ENCODE results near the gene ATP4A. TPM values are rescaled to one million over a fixed set of nuclear protein-coding genes. Genes with fewer than 3 reads are reported as not detected.

The ATP4A gene
- total RNA-seq, 4 donors from 2014 or later = not detected

GRCh38 chr19:35560677-35561076 lies 2.8 kb downstream of the ATP4A start:
- peaks cover 48% of the 10 kb centered on the region for H3K27me3 ChIP-seq
- H3K4me1 ChIP-seq = peaks cover 0 to 12% (median 9%) of the 10 kb centered on the region in 4 donors
- WGBS, 2 donors (ENCODE audit: low coverage in 1 of 2) = 47% methylated on average over 6 of the region's 6 CpGs; no CpG with 5 or more reads in 1 of the 2 donors
- in situ Hi-C loops (cut with MboI; ENCODE audit: low pct_ligation_motif_present in 1 of 4, low pct_unique_long_range_greater_than_20kb in 1 of 4, low sequenced_read_pairs in 3 of 4) (no loop called here), intact Hi-C loops (cut with DNase I; ENCODE audit: low total_unique reads) (no loop called here)
- H3K27ac ChIP-seq = no peak overlapping the region
- no peaks in the 10 kb centered on the region for H3K36me3 ChIP-seq
- TF ChIP-seq POLR2A (IDR thresholded peaks at IDR 0.05) = no peak
- no peak for TF ChIP-seq POLR2AphosphoS5 (IDR thresholded peaks at IDR 0.05)
- no peak for TF ChIP-seq EP300 (IDR thresholded peaks at IDR 0.05; ENCODE audit: low read depth)
- no peaks in the 10 kb centered on the region for H3K9me3 ChIP-seq
- H3K4me3 ChIP-seq = no peak overlapping the region
- DNase-seq = no peak

DNA sequence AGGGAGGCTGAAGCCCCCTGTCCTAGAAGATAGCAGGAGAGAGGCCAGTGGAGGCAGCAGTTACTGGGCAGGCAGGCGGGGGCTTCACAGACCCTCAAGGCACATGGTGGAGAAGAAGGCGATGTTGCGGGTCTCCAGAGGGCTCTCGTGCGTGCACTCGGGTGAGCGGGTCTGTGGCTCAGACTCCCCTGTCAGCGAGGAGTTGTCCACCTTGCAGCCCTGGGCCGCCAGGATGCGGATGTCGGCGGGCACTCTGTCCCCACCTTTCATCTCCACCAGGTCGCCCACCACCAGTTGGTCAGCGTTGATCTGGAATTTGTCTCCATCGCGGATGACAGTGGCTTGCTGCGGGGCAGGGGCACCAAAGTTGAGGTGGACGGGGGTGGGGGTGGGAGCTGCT lies 3.2 kb downstream of the ATP4A start:
- Histone ChIP-seq H3K27me3 (peaks cover 48% of the 10 kb centered on the region), H3K36me3 (no peaks in the 10 kb centered on the region), H3K9me3 (no peaks in the 10 kb centered on the region), H3K27ac (no peak overlapping the region), H3K4me3 (no peak overlapping the region), H3K4me1 (peaks cover 0 to 12% (median 9%) of the 10 kb centered on the region in 4 donors)
- WGBS, 2 donors (ENCODE audit: low coverage in 1 of 2) = 89 to 100% methylated on average over 1 to 18 of the region's 18 CpGs
- TF ChIP-seq, protein P1, sequence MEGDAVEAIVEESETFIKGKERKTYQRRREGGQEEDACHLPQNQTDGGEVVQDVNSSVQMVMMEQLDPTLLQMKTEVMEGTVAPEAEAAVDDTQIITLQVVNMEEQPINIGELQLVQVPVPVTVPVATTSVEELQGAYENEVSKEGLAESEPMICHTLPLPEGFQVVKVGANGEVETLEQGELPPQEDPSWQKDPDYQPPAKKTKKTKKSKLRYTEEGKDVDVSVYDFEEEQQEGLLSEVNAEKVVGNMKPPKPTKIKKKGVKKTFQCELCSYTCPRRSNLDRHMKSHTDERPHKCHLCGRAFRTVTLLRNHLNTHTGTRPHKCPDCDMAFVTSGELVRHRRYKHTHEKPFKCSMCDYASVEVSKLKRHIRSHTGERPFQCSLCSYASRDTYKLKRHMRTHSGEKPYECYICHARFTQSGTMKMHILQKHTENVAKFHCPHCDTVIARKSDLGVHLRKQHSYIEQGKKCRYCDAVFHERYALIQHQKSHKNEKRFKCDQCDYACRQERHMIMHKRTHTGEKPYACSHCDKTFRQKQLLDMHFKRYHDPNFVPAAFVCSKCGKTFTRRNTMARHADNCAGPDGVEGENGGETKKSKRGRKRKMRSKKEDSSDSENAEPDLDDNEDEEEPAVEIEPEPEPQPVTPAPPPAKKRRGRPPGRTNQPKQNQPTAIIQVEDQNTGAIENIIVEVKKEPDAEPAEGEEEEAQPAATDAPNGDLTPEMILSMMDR (IDR thresholded peaks at IDR 0.05) = no peak
- TF ChIP-seq POLR2A (IDR thresholded peaks at IDR 0.05) (no peak), POLR2AphosphoS5 (IDR thresholded peaks at IDR 0.05) (no peak)
- in situ Hi-C loops (cut with MboI; ENCODE audit: low pct_ligation_motif_present in 1 of 4, low pct_unique_long_range_greater_than_20kb in 1 of 4, low sequenced_read_pairs in 3 of 4) (no loop called here), intact Hi-C loops (cut with DNase I; ENCODE audit: low total_unique reads) (no loop called here)
- no peak for DNase-seq

DNA sequence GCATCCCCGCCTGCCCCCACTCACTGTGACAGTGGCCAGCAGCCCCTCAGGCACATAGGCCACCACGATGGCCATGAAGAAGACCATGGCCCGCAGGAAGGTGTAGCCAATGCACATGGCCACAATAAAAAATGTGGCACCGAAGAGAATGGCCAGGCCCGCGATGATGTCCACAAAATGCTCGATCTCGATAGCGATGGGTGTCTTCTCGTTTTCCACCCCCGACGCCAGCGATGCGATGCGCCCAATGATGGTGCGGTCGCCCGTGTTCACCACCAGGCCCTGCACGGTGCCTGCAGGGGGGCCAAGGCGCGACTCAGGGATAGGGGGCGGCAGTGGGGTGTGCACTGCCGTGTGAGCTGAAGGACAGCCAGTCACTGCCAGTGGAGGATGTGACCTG lies 3.7 kb downstream of the ATP4A start:
- no peak for DNase-seq
- peaks cover 48% of the 10 kb centered on the region for H3K27me3 ChIP-seq
- in situ Hi-C loops (cut with MboI; ENCODE audit: low pct_ligation_motif_present in 1 of 4, low pct_unique_long_range_greater_than_20kb in 1 of 4, low sequenced_read_pairs in 3 of 4) = no loop called here

GRCh38 chr19:35559281-35559659 lies 4.2 kb downstream of the ATP4A start:
- H3K36me3 ChIP-seq = no peaks in the 10 kb centered on the region
- H3K27me3 ChIP-seq = peaks cover 48% of the 10 kb centered on the region
- H3K27ac ChIP-seq = no peak overlapping the region
- DNase-seq = no peak
- in situ Hi-C loops (cut with MboI; ENCODE audit: low pct_ligation_motif_present in 1 of 4, low pct_unique_long_range_greater_than_20kb in 1 of 4, low sequenced_read_pairs in 3 of 4) (no loop called here), intact Hi-C loops (cut with DNase I; ENCODE audit: low total_unique reads) (no loop called here)
- H3K9me3 ChIP-seq = no peaks in the 10 kb centered on the region
- TF ChIP-seq, protein P1 (IDR thresholded peaks at IDR 0.05) = no peak
- TF ChIP-seq EP300 (IDR thresholded peaks at IDR 0.05; ENCODE audit: low read depth) (no peak), POLR2A (IDR thresholded peaks at IDR 0.05) (no peak), POLR2AphosphoS5 (IDR thresholded peaks at IDR 0.05) (no peak)
- 43% methylated on average over 11 of the region's 11 CpGs; no CpG with 5 or more reads in 1 of the 2 donors for WGBS, 2 donors (ENCODE audit: low coverage in 1 of 2)
- peaks cover 0 to 12% (median 9%) of the 10 kb centered on the region in 4 donors for H3K4me1 ChIP-seq
- H3K4me3 ChIP-seq = no peak overlapping the region

More for the DNA sequence above, 3.7 kb downstream of the ATP4A start:
- Histone ChIP-seq H3K4me1 (peaks cover 0 to 12% (median 9%) of the 10 kb centered on the region in 4 donors), H3K4me3 (no peak overlapping the region), H3K27ac (no peak overlapping the region), H3K9me3 (no peaks in the 10 kb centered on the region), H3K36me3 (no peaks in the 10 kb centered on the region)
- intact Hi-C loops (cut with DNase I; ENCODE audit: low total_unique reads) = no loop called here
- 90 to 100% methylated on average over 2 to 23 of the region's 23 CpGs for WGBS, 2 donors (ENCODE audit: low coverage in 1 of 2)
- TF ChIP-seq POLR2AphosphoS5 (IDR thresholded peaks at IDR 0.05) (no peak), POLR2A (IDR thresholded peaks at IDR 0.05) (no peak), EP300 (IDR thresholded peaks at IDR 0.05; ENCODE audit: low read depth) (no peak)
- TF ChIP-seq, protein P1 (IDR thresholded peaks at IDR 0.05) = no peak

Measured in transverse colon (tissue), 4 donors.